ENCODE measurements around the gene PLXDC1. TPM values are rescaled to one million over a fixed set of nuclear protein-coding genes. Genes with fewer than 3 reads are reported as not detected.

Gene PLXDC1
- total and polyA plus RNA-seq, 2 of the 13 experiments (the other 11 are each of a cell fraction or from before 2014, with no cell fraction given): not detected

- TF ChIP-seq ARID4A (CRISPR knock-in tag; IDR thresholded peaks at IDR 0.05; ENCODE audit: borderline replicate concordance) (no peak; the same call in 1 of the 2 replicates), RFXAP (CRISPR knock-in tag; IDR thresholded peaks at IDR 0.05; ENCODE audit: borderline replicate concordance) (no peak), ZNF570 (CRISPR knock-in tag; IDR thresholded peaks at IDR 0.05; ENCODE audit: borderline replicate concordance) (no peak), ZIK1 (CRISPR knock-in tag; IDR thresholded peaks at IDR 0.05; ENCODE audit: borderline replicate concordance, low read depth) (no peak), NONO (IDR thresholded peaks at IDR 0.05) (no peak), NONO (CRISPR knock-in tag; conservative IDR thresholded peaks at IDR 0.05) (peak; percentile 70; the same call in 1 of the 2 replicates), ARHGAP35 (CRISPR knock-in tag; IDR thresholded peaks at IDR 0.05; ENCODE audit: borderline replicate concordance) (no peak; the same call in 1 of the 2 replicates), ZNF501 (CRISPR knock-in tag; IDR thresholded peaks at IDR 0.05) (peak; percentile 54; the same call in 1 of the 2 replicates), MEIS1 (CRISPR knock-in tag; IDR thresholded peaks at IDR 0.05; ENCODE audit: borderline replicate concordance) (no peak), ZNF101 (CRISPR knock-in tag; IDR thresholded peaks at IDR 0.05; ENCODE audit: borderline replicate concordance, low read depth) (no peak), ZNF792 (CRISPR knock-in tag; IDR thresholded peaks at IDR 0.05) (no peak), JUN (CRISPR knock-in tag; IDR thresholded peaks at IDR 0.05) (no peak), SPEN (CRISPR knock-in tag; IDR thresholded peaks at IDR 0.05; ENCODE audit: low read depth) (no peak), ZBTB20 (CRISPR knock-in tag; IDR thresholded peaks at IDR 0.05; ENCODE audit: borderline replicate concordance, low read depth) (0 out of 2 replicates have a peak, but pooled peaks have one; percentile 13), TFDP1 (CRISPR knock-in tag; IDR thresholded peaks at IDR 0.05; ENCODE audit: borderline replicate concordance) (peak; percentile 70; the same call in 1 of the 2 replicates), JARID2 (CRISPR knock-in tag; IDR thresholded peaks at IDR 0.05; ENCODE audit: insufficient replicate concordance) (no peak)
- TF ChIP-seq, protein P1, sequence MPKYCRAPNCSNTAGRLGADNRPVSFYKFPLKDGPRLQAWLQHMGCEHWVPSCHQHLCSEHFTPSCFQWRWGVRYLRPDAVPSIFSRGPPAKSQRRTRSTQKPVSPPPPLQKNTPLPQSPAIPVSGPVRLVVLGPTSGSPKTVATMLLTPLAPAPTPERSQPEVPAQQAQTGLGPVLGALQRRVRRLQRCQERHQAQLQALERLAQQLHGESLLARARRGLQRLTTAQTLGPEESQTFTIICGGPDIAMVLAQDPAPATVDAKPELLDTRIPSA (CRISPR knock-in tag; IDR thresholded peaks at IDR 0.05; ENCODE audit: borderline replicate concordance): peak; percentile 78; the same call in 1 of the 2 replicates
- TF ChIP-seq, protein P2, sequence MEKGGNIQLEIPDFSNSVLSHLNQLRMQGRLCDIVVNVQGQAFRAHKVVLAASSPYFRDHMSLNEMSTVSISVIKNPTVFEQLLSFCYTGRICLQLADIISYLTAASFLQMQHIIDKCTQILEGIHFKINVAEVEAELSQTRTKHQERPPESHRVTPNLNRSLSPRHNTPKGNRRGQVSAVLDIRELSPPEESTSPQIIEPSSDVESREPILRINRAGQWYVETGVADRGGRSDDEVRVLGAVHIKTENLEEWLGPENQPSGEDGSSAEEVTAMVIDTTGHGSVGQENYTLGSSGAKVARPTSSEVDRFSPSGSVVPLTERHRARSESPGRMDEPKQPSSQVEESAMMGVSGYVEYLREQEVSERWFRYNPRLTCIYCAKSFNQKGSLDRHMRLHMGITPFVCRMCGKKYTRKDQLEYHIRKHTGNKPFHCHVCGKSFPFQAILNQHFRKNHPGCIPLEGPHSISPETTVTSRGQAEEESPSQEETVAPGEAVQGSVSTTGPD (CRISPR knock-in tag; IDR thresholded peaks at IDR 0.05): no peak
- TF ChIP-seq, protein P3, sequence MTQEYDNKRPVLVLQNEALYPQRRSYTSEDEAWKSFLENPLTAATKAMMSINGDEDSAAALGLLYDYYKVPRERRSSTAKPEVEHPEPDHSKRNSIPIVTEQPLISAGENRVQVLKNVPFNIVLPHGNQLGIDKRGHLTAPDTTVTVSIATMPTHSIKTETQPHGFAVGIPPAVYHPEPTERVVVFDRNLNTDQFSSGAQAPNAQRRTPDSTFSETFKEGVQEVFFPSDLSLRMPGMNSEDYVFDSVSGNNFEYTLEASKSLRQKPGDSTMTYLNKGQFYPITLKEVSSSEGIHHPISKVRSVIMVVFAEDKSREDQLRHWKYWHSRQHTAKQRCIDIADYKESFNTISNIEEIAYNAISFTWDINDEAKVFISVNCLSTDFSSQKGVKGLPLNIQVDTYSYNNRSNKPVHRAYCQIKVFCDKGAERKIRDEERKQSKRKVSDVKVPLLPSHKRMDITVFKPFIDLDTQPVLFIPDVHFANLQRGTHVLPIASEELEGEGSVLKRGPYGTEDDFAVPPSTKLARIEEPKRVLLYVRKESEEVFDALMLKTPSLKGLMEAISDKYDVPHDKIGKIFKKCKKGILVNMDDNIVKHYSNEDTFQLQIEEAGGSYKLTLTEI (CRISPR knock-in tag; conservative IDR thresholded peaks at IDR 0.05): no peak
These were observed 46.1 kb upstream of the PLXDC1 start, which contains the start of gene CACNB1 (continued) for GRCh38 chr17:39197380-39198185.
